MM.1S (cell line): ENCODE data around the gene CDKN2C.
"Not testable (repeated sequence)": the region's sequence is repeated elsewhere in the genome, so short reads cannot be mapped to it uniquely, and the experiment has no call there.

ENCODE experiments used
- DNase-seq: peaks from one replicate; pipeline ENCODE4 v3.0.0-alpha.2; 2015
- H2AFZ ChIP-seq: fragments of 300-600 bp; sonication (generic); 2 replicates; pipeline ENCODE4 v1.6.0; 2016; ENCODE audit warnings: antibody characterized with exemption, low read length
- H3F3A ChIP-seq: fragments of 300-600 bp; sonication (generic); 2 replicates; pipeline ENCODE4 v1.6.1; 2016; ENCODE audit warnings: mild to moderate bottlenecking, antibody characterized with exemption, low read length, moderate library complexity, mixed read lengths; ENCODE audit not compliant: insufficient read depth
- H3K27ac ChIP-seq: fragments of 300-600 bp; sonication (generic); 2 replicates; pipeline ENCODE4 v1.5.1; 2016; ENCODE audit warnings: mild to moderate bottlenecking, low read length
- H3K27me3 ChIP-seq: fragments of 300-600 bp; sonication (generic); replicated peaks from 2 replicates; pipeline ENCODE4 v1.6.0; 2016; ENCODE audit warnings: low read length; ENCODE audit not compliant: insufficient read depth
- H3K36me3 ChIP-seq: fragments of 300-600 bp; sonication (generic); replicated peaks from 2 replicates; pipeline ENCODE4 v1.6.1; 2016; ENCODE audit warnings: mild to moderate bottlenecking, low read length, mixed read lengths; ENCODE audit not compliant: insufficient read depth
- H3K4me1 ChIP-seq: fragments of 300-600 bp; sonication (generic); 2 replicates; pipeline ENCODE4 v1.6.1; 2016; ENCODE audit warnings: low read length, mixed read lengths
- H3K4me2 ChIP-seq: fragments of 300-600 bp; sonication (generic); 2 replicates; pipeline ENCODE4 v1.6.0; 2016; ENCODE audit warnings: low read depth, low read length
- H3K4me3 ChIP-seq: fragments of 300-600 bp; sonication (generic); 2 replicates; pipeline ENCODE4 v1.5.1; 2016; ENCODE audit warnings: low read length, mixed read lengths
- H3K79me2 ChIP-seq: fragments of 300-600 bp; sonication (generic); 2 replicates; pipeline ENCODE4 v1.6.1; 2016; ENCODE audit warnings: mixed run types, low read length, mixed read lengths
- H3K9ac ChIP-seq: fragments of 300-600 bp; sonication (generic); 2 replicates; pipeline ENCODE4 v1.6.1; 2016; ENCODE audit warnings: low read length, mixed read lengths
- H3K9me2 ChIP-seq: fragments of 300-600 bp; sonication (generic); replicated peaks from 2 replicates; pipeline ENCODE4 v1.6.1; 2016; ENCODE audit warnings: mild to moderate bottlenecking, low read length, mixed read lengths; ENCODE audit not compliant: insufficient read depth
- H3K9me3 ChIP-seq: fragments of 300-600 bp; sonication (generic); replicated peaks from 2 replicates; pipeline ENCODE4 v1.6.1; 2016; ENCODE audit warnings: mild to moderate bottlenecking, low read length, mixed read lengths; ENCODE audit not compliant: insufficient read depth
- H4K20me1 ChIP-seq: fragments of 300-600 bp; sonication (generic); 2 replicates; pipeline ENCODE4 v1.6.1; 2016; ENCODE audit warnings: mild to moderate bottlenecking, low read length, moderate library complexity, mixed read lengths; ENCODE audit not compliant: insufficient read depth
- CTCF ChIP-seq: fragments of 300-600 bp; sonication (generic); IDR thresholded peaks from 2 replicates; pipeline ENCODE4 v1.5.1; 2016; ENCODE audit warnings: antibody characterized with exemption, low read length, mixed read lengths
- EZH2 ChIP-seq: fragments of 300-600 bp; sonication (generic); optimal IDR thresholded peaks from 2 replicates; pipeline ENCODE3; 2017; ENCODE audit warnings: low read depth, mild to moderate bottlenecking, antibody characterized with exemption, low read length, mixed read lengths
- EZH2phosphoT487 ChIP-seq: fragments of 300-600 bp; sonication (generic); IDR thresholded peaks from 2 replicates; pipeline ENCODE4 v1.6.1; 2018; ENCODE audit warnings: antibody characterized with exemption, low read length

The CDKN2C gene

GRCh38 chr1:50949286-50949982 is 20.6 kb upstream of the CDKN2C start:
- H3F3A ChIP-seq, result no peaks in the 10 kb centered on the region
- H3K4me3 ChIP-seq, result no peak overlapping the region
- no peaks in the 10 kb centered on the region for H3K79me2 ChIP-seq
- H3K27ac ChIP-seq, result no peak overlapping the region
- H4K20me1 ChIP-seq, result no peaks in the 10 kb centered on the region
- H3K36me3 ChIP-seq, result no peaks in the 10 kb centered on the region
- H3K9me3 ChIP-seq, result no peaks in the 10 kb centered on the region
- no peak overlapping the region for H3K4me2 ChIP-seq
- no peak overlapping the region for H3K9ac ChIP-seq
- no peak overlapping the region for H2AFZ ChIP-seq
- DNase-seq, result no peak
- H3K9me2 ChIP-seq, result no peaks in the 10 kb centered on the region
- no peak for TF ChIP-seq CTCF
- TF ChIP-seq EZH2phosphoT487, result no peak
- TF ChIP-seq EZH2, result no peak
- no peaks in the 10 kb centered on the region for H3K27me3 ChIP-seq
- no peaks in the 10 kb centered on the region for H3K4me1 ChIP-seq

- Histone ChIP-seq H3K27me3 (no peaks in the 10 kb centered on the region), H3K79me2 (no peaks in the 10 kb centered on the region), H3K4me3 (no peak overlapping the region), H3K4me1 (no peaks in the 10 kb centered on the region), H3K9me2 (no peaks in the 10 kb centered on the region), H3K36me3 (no peaks in the 10 kb centered on the region), H2AFZ (no peak overlapping the region), H3K9ac (no peak overlapping the region), H3K27ac (no peak overlapping the region), H3K4me2 (no peak overlapping the region), H3K9me3 (no peaks in the 10 kb centered on the region), H4K20me1 (no peaks in the 10 kb centered on the region), H3F3A (no peaks in the 10 kb centered on the region)
- no peak for DNase-seq
- TF ChIP-seq CTCF, result no peak
- no peak for TF ChIP-seq EZH2
- no peak for TF ChIP-seq EZH2phosphoT487
Measured at GRCh38 chr1:50950396-50950795, 19.6 kb upstream of the CDKN2C start.

- H3K9me2 ChIP-seq, H3K9me3 ChIP-seq, H3K27ac ChIP-seq, H3K4me1 ChIP-seq, H3F3A ChIP-seq, H4K20me1 ChIP-seq, H2AFZ ChIP-seq, H3K27me3 ChIP-seq, H3K4me2 ChIP-seq, H3K36me3 ChIP-seq, H3K9ac ChIP-seq, H3K4me3 ChIP-seq, DNase-seq, H3K79me2 ChIP-seq: not testable (repeated sequence)
Measured at GRCh38 chr1:50952566-50952965, 17.5 kb upstream of the CDKN2C start.

- Histone ChIP-seq H3K27ac (no peak overlapping the region), H2AFZ (no peak overlapping the region), H3K36me3 (no peaks in the 10 kb centered on the region), H3K9me3 (no peaks in the 10 kb centered on the region), H3K79me2 (no peaks in the 10 kb centered on the region), H3K9me2 (no peaks in the 10 kb centered on the region), H3K9ac (no peak overlapping the region), H3F3A (no peaks in the 10 kb centered on the region), H3K4me2 (no peak overlapping the region), H3K4me3 (no peak overlapping the region), H3K27me3 (no peaks in the 10 kb centered on the region), H4K20me1 (no peaks in the 10 kb centered on the region), H3K4me1 (no peaks in the 10 kb centered on the region)
- TF ChIP-seq EZH2, result no peak
- no peak for TF ChIP-seq CTCF
- TF ChIP-seq EZH2phosphoT487, result no peak
- DNase-seq, result no peak
Measured at GRCh38 chr1:50955116-50955515, 14.9 kb upstream of the CDKN2C start.
